GM06990 (cell line): ENCODE data around the gene IL17REL.

Source experiments
- DNase-seq: peaks from one replicate; pipeline ENCODE4 v3.0.0-alpha.2; 2011; ENCODE audit not compliant: insufficient read length; ENCODE audit errors: extremely low read depth
- H3K27me3 ChIP-seq: replicated peaks from 2 replicates; pipeline ENCODE4 v1.6.0; 2011; ENCODE audit warnings: low read length; ENCODE audit not compliant: control insufficient read depth, insufficient read depth
- H3K36me3 ChIP-seq: 2 replicates; pipeline ENCODE4 v1.5.1; 2011; ENCODE audit warnings: low read length; ENCODE audit not compliant: control insufficient read depth, insufficient read depth
- H3K4me3 ChIP-seq: replicated peaks from 2 replicates; pipeline ENCODE4 v1.5.1; 2011; ENCODE audit warnings: low read depth, mild to moderate bottlenecking, control low read depth, low read length
- TF ChIP-seq, protein P1 (sequence below): IDR thresholded peaks from 2 replicates; pipeline ENCODE4 v1.5.1; 2011; ENCODE audit warnings: low read length, control low read depth, mild to moderate bottlenecking, inconsistent platforms; ENCODE audit not compliant: insufficient read depth, poor library complexity, severe bottlenecking

Gene IL17REL

DNA sequence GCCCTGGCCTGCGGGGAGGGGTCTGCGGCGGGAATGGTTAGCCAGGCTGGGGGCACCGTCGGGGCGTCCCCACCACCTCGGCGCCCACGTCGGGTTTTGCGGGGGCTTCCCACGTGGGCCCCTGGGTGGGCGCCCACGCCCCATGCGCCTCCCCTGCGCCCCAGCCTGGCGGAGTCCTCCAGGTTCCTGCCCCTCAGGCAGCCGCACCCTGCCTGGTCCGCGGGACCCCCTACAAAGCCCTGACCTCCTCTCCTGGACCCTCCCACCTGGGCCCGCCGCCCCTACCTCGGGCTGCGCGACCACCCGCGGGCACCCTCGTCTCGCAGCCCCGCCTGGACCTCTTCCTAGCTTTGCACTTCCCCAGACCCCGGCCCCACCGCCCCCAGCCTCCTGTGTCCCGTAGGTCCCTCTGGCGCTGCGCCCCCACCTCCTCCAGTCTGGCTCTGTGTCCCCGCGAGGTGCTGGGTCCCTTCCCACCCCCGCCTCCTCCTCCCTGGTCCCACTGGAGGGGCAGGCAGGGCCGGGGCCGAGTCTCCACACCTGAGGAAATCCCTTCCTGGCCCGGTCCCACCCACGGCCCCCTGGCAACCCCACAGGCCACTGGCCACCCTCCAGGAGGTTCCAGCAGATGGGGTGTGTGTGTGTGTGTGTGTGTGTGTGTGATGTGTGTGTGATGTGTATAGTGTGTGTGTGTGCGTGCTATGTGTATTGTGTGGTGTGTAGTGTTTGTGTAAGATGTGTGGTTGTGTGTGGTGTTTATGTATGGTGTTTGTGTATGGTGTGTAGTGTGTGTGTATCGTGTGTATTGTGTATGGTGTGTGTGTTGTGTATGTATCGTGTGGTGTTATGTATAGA, 40.2 kb downstream of the IL17REL start:
- no peaks in the 10 kb centered on the region for H3K27me3 ChIP-seq
- H3K4me3 ChIP-seq: peak overlapping the region; percentile 62
- DNase-seq: peak; percentile 33
- H3K36me3 ChIP-seq: no peaks in the 10 kb centered on the region
- TF ChIP-seq, protein P1, sequence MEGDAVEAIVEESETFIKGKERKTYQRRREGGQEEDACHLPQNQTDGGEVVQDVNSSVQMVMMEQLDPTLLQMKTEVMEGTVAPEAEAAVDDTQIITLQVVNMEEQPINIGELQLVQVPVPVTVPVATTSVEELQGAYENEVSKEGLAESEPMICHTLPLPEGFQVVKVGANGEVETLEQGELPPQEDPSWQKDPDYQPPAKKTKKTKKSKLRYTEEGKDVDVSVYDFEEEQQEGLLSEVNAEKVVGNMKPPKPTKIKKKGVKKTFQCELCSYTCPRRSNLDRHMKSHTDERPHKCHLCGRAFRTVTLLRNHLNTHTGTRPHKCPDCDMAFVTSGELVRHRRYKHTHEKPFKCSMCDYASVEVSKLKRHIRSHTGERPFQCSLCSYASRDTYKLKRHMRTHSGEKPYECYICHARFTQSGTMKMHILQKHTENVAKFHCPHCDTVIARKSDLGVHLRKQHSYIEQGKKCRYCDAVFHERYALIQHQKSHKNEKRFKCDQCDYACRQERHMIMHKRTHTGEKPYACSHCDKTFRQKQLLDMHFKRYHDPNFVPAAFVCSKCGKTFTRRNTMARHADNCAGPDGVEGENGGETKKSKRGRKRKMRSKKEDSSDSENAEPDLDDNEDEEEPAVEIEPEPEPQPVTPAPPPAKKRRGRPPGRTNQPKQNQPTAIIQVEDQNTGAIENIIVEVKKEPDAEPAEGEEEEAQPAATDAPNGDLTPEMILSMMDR: no peak

- DNase-seq: no peak
- no peaks in the 10 kb centered on the region for H3K27me3 ChIP-seq
- H3K4me3 ChIP-seq: peak overlapping the region; percentile 62
- TF ChIP-seq, protein P1: no peak
- no peaks in the 10 kb centered on the region for H3K36me3 ChIP-seq
Observed at GRCh38 chr22:49971232-49972162, 41.1 kb downstream of the IL17REL start.

GRCh38 chr22:49970528-49971231, 41.9 kb downstream of the IL17REL start:
- peak; percentile 95 for DNase-seq
- no peaks in the 10 kb centered on the region for H3K36me3 ChIP-seq
- no peaks in the 10 kb centered on the region for H3K27me3 ChIP-seq
- peak overlapping the region; percentile 62 for H3K4me3 ChIP-seq
- TF ChIP-seq, protein P1: peak; percentile 4

GRCh38 chr22:49969751-49970527, 42.6 kb downstream of the IL17REL start:
- DNase-seq: peak; percentile 33
- TF ChIP-seq, protein P1: no peak

More at GRCh38 chr22:49969751-49970527, 42.6 kb downstream of the IL17REL start:
- Histone ChIP-seq H3K27me3 (no peaks in the 10 kb centered on the region), H3K36me3 (no peaks in the 10 kb centered on the region; the same call in 1 of the 2 replicates), H3K4me3 (no peak overlapping the region)
